GM23338 (cell line): ENCODE measurements around the gene GORAB. TPM values are rescaled to one million over a fixed set of nuclear protein-coding genes. Genes with fewer than 3 reads are reported as not detected.

Source experiments
- ATAC-seq: fragments of 200-7000 bp; cut with Tn5 transposase; 3 replicates; pipeline ENCODE4 v1.9.1; 2020
- DNase-seq: peaks from one replicate; pipeline ENCODE4 v3.0.0-alpha.2; 2015; ENCODE audit warnings: low spot score
- H2AFZ ChIP-seq: fragments of 200-600 bp; sonication (generic); 2 replicates; pipeline ENCODE4 v1.8.0; 2016; ENCODE audit warnings: antibody characterized with exemption, mild to moderate bottlenecking, moderate library complexity
- H3F3A ChIP-seq: fragments of 200-600 bp; sonication (generic); replicated peaks from 2 replicates; pipeline ENCODE4 v1.8.0; 2017; ENCODE audit warnings: antibody characterized with exemption, mixed run types, low read depth
- H3K27ac ChIP-seq: fragments of 200-600 bp; sonication (generic); 2 replicates; pipeline ENCODE4 v1.6.1; 2016; ENCODE audit warnings: low read depth
- H3K27me3 ChIP-seq: fragments of 200-600 bp; sonication (generic); 2 replicates; pipeline ENCODE4 v1.8.0; 2016; ENCODE audit warnings: mild to moderate bottlenecking, mixed run types, moderate library complexity; ENCODE audit not compliant: insufficient read depth
- H3K36me3 ChIP-seq: fragments of 200-600 bp; sonication (generic); 2 replicates; pipeline ENCODE4 v1.8.0; 2016; ENCODE audit warnings: mild to moderate bottlenecking; ENCODE audit not compliant: insufficient read depth
- H3K4me1 ChIP-seq: fragments of 200-600 bp; sonication (generic); 2 replicates; pipeline ENCODE4 v1.8.0; 2016; ENCODE audit warnings: mild to moderate bottlenecking, moderate library complexity; ENCODE audit not compliant: insufficient read depth
- H3K4me2 ChIP-seq: fragments of 200-600 bp; sonication (generic); 2 replicates; pipeline ENCODE4 v1.7.1; 2017; ENCODE audit warnings: mixed run types
- H3K4me3 ChIP-seq: fragments of 200-600 bp; sonication (generic); 2 replicates; pipeline ENCODE4 v1.6.1; 2016; ENCODE audit warnings: mixed run types
- H3K79me2 ChIP-seq: fragments of 200-600 bp; sonication (generic); replicated peaks from 2 replicates; pipeline ENCODE4 v1.8.0; 2017; ENCODE audit warnings: mild to moderate bottlenecking; ENCODE audit not compliant: insufficient read depth
- H3K9me2 ChIP-seq: fragments of 200-600 bp; sonication (generic); 2 replicates; pipeline ENCODE4 v1.8.0; 2017; ENCODE audit not compliant: insufficient read depth
- H4K20me1 ChIP-seq: fragments of 200-600 bp; sonication (generic); replicated peaks from 2 replicates; pipeline ENCODE4 v1.8.0; 2017; ENCODE audit warnings: mild to moderate bottlenecking; ENCODE audit not compliant: insufficient read depth
- H3K27ac Mint-ChIP-seq: 2 replicates; pipeline ENCODE4 v1.8.0; 2020; ENCODE audit warnings: inconsistent platforms, mild to moderate bottlenecking, moderate library complexity, mixed read lengths
- H3K27me3 Mint-ChIP-seq: 3 replicates; pipeline ENCODE4 v1.8.0; 2022; ENCODE audit warnings: low read depth, mild to moderate bottlenecking, moderate library complexity, mixed read lengths, inconsistent platforms; ENCODE audit not compliant: insufficient read depth, poor library complexity
- H3K36me3 Mint-ChIP-seq: 3 replicates; pipeline ENCODE4 v1.8.0; 2021; ENCODE audit warnings: low read depth, mild to moderate bottlenecking, inconsistent platforms, moderate library complexity, mixed read lengths
- H3K4me1 Mint-ChIP-seq: 3 replicates; pipeline ENCODE4 v1.8.0; 2020; ENCODE audit warnings: mild to moderate bottlenecking, inconsistent platforms, mixed read lengths
- H3K4me3 Mint-ChIP-seq: 3 replicates; pipeline ENCODE4 v1.8.0; 2021; ENCODE audit warnings: moderate library complexity, mild to moderate bottlenecking, inconsistent platforms, mixed read lengths
- H3K9me3 Mint-ChIP-seq: 3 replicates; pipeline ENCODE4 v1.8.0; 2020; ENCODE audit warnings: moderate library complexity, mild to moderate bottlenecking, inconsistent platforms, mixed read lengths
- CREB1 ChIP-seq: fragments of 250-450 bp; sonication (Bioruptor Pico); IDR thresholded peaks from 2 replicates; pipeline ENCODE4 v1.5.0; 2020; ENCODE audit warnings: low read depth, mild to moderate bottlenecking, moderate library complexity
- CTCF ChIP-seq, 2 experiments: fragments of 200-600 bp in 1 of 2; sonication (generic) in 1 of 2; conservative IDR thresholded peaks; 2 replicates each; pipeline versions ENCODE4 v1.5.1 to v1.6.1; 2016 to 2017; ENCODE audit warnings: antibody characterized with exemption in 2 of 2, low read depth in 2 of 2, mild to moderate bottlenecking in 2 of 2, moderate library complexity in 1 of 2
- EZH2 ChIP-seq: fragments of 200-600 bp; sonication (generic); IDR thresholded peaks from one replicate; pipeline ENCODE4 v1.8.0; 2017; ENCODE audit warnings: antibody characterized with exemption, mild to moderate bottlenecking, low read depth; ENCODE audit not compliant: unreplicated experiment
- EZH2phosphoT487 ChIP-seq: fragments of 200-600 bp; sonication (generic); IDR thresholded peaks from one replicate; pipeline ENCODE4 v1.8.1; 2018; ENCODE audit warnings: antibody characterized with exemption; ENCODE audit not compliant: unreplicated experiment
- NANOG ChIP-seq: IDR thresholded peaks from 2 replicates; pipeline ENCODE4 v1.6.1; 2016; ENCODE audit warnings: antibody characterized with exemption, borderline replicate concordance
- POLR2AphosphoS5 ChIP-seq: IDR thresholded peaks from 2 replicates; pipeline ENCODE4 v1.6.1; 2016; ENCODE audit warnings: antibody characterized with exemption, low read depth
- STAT1 ChIP-seq: IDR thresholded peaks from one replicate; pipeline ENCODE4 v1.6.1; 2016; ENCODE audit warnings: antibody characterized with exemption; ENCODE audit not compliant: unreplicated experiment
- ZNF114 ChIP-seq: fragments of 250-450 bp; sonication (Bioruptor Pico); IDR thresholded peaks from 2 replicates; pipeline ENCODE4 v1.5.0; 2020; ENCODE audit warnings: mild to moderate bottlenecking, moderate library complexity
- ZNF331 ChIP-seq: fragments of 250-450 bp; sonication (Bioruptor Pico); IDR thresholded peaks from 2 replicates; pipeline ENCODE4 v1.5.0; 2020; ENCODE audit warnings: low read depth, mild to moderate bottlenecking, moderate library complexity
- ZNF462 ChIP-seq: fragments of 250-450 bp; sonication (Bioruptor Pico); IDR thresholded peaks from 2 replicates; pipeline ENCODE4 v1.5.0; 2020; ENCODE audit warnings: mild to moderate bottlenecking, moderate library complexity
- polyA plus RNA-seq: library from polyadenylated mRNA; unstranded; fragments of >200 nt; fragmentation: Nextera tagmentation; extraction: Ambion mirVana; gene quantifications from 2 replicates; pipeline ENCODE4 v1.2.1, GENCODE V29; 2016
- total RNA-seq: library from RNA; depleted of rRNA; stranded (reverse); fragments of >200 nt; shearing (Covaris generic); gene quantifications from 2 replicates; pipeline ENCODE4 v1.2.3, GENCODE V29; 2014
- TF ChIP-seq, protein P1 (sequence below): IDR thresholded peaks from 2 replicates; pipeline ENCODE4 v1.6.1; 2016; ENCODE audit warnings: antibody characterized with exemption
- TF ChIP-seq, protein P2 (sequence below): IDR thresholded peaks from one replicate; pipeline ENCODE4 v1.6.1; 2018; ENCODE audit warnings: antibody characterized with exemption; ENCODE audit not compliant: unreplicated experiment

GORAB gene
- total and polyA plus RNA-seq, 2 experiments from 2014 or later, result 10.4 to 21.1 TPM

DNA sequence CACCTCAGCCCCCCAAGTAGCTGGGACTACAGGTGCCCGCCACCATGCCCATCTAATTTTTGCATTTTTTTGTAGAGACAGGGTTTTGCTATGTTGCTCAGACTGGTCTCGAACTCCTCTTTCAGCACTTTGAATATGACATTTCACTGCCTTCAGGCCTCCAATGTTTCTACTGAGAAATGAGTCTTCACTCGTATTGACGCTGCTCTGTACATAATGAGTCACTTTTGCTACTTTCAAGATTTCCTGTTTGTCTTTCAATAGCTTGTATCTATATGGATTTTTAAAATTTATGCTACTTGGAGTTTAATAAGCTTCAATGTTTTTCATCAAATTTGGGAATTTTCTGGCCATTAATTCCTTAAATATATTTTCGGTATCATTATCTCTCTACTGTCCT is 64.7 kb downstream of the GORAB start (continued):
- TF ChIP-seq CTCF (conservative IDR thresholded peaks at IDR 0.05; ENCODE audit: low read depth in 2 of 2), result no peak
- TF ChIP-seq CREB1 (CRISPR knock-in tag), result no peak
- TF ChIP-seq, protein P1, sequence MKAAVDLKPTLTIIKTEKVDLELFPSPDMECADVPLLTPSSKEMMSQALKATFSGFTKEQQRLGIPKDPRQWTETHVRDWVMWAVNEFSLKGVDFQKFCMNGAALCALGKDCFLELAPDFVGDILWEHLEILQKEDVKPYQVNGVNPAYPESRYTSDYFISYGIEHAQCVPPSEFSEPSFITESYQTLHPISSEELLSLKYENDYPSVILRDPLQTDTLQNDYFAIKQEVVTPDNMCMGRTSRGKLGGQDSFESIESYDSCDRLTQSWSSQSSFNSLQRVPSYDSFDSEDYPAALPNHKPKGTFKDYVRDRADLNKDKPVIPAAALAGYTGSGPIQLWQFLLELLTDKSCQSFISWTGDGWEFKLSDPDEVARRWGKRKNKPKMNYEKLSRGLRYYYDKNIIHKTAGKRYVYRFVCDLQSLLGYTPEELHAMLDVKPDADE, result no peak

- Histone ChIP-seq H3F3A (no peaks in the 10 kb centered on the region), H4K20me1 (no peaks in the 10 kb centered on the region), H3K4me1 (no peaks in the 10 kb centered on the region), H3K36me3 (no peaks in the 10 kb centered on the region; the same call in 1 of the 2 replicates), H3K9me2 (no peaks in the 10 kb centered on the region), H3K79me2 (no peaks in the 10 kb centered on the region), H3K27ac (no peak overlapping the region), H3K4me3 (no peak overlapping the region), H3K4me2 (no peak overlapping the region), H2AFZ (no peak overlapping the region), H3K27me3 (no peaks in the 10 kb centered on the region)
- Mint-ChIP-seq H3K27ac (no peak overlapping the region), H3K4me3 (no peak overlapping the region), H3K36me3 (peaks cover 24% of the 10 kb centered on the region), H3K9me3 (peaks cover 34% of the 10 kb centered on the region), H3K4me1 (no peaks in the 10 kb centered on the region), H3K27me3 (no peaks in the 10 kb centered on the region)
- ATAC-seq (no peak), DNase-seq (no peak)
- TF ChIP-seq ZNF462 (CRISPR knock-in tag), result no peak
- TF ChIP-seq, protein P2, sequence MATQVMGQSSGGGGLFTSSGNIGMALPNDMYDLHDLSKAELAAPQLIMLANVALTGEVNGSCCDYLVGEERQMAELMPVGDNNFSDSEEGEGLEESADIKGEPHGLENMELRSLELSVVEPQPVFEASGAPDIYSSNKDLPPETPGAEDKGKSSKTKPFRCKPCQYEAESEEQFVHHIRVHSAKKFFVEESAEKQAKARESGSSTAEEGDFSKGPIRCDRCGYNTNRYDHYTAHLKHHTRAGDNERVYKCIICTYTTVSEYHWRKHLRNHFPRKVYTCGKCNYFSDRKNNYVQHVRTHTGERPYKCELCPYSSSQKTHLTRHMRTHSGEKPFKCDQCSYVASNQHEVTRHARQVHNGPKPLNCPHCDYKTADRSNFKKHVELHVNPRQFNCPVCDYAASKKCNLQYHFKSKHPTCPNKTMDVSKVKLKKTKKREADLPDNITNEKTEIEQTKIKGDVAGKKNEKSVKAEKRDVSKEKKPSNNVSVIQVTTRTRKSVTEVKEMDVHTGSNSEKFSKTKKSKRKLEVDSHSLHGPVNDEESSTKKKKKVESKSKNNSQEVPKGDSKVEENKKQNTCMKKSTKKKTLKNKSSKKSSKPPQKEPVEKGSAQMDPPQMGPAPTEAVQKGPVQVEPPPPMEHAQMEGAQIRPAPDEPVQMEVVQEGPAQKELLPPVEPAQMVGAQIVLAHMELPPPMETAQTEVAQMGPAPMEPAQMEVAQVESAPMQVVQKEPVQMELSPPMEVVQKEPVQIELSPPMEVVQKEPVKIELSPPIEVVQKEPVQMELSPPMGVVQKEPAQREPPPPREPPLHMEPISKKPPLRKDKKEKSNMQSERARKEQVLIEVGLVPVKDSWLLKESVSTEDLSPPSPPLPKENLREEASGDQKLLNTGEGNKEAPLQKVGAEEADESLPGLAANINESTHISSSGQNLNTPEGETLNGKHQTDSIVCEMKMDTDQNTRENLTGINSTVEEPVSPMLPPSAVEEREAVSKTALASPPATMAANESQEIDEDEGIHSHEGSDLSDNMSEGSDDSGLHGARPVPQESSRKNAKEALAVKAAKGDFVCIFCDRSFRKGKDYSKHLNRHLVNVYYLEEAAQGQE, result no peak
- TF ChIP-seq EZH2phosphoT487, result no peak
- TF ChIP-seq, protein P1, result no peak
- TF ChIP-seq EZH2, result no peak
- no peak for TF ChIP-seq ZNF331
- no peak for TF ChIP-seq ZNF114 (CRISPR knock-in tag)
- no peak for TF ChIP-seq CREB1 (CRISPR knock-in tag)
- TF ChIP-seq NANOG, result no peak
- TF ChIP-seq POLR2AphosphoS5, result no peak
- no peak for TF ChIP-seq STAT1
Measured at GRCh38 chr1:170598618-170599017, 66.7 kb downstream of the GORAB start.
